Stomach (tissue), 9 donors: ENCODE measurements around the gene ACKR3. TPM values are rescaled to one million over a fixed set of nuclear protein-coding genes. Genes with fewer than 3 reads are reported as not detected.

Source experiments
- DNase-seq, 2 donors: peaks; one replicate each; pipeline versions ENCODE4 v3.0.0 to v3.0.0-alpha.2; 2013 to 2019
- H3K27ac ChIP-seq, 5 donors: fragments of 200-600 bp in 4 of 5; sonication (generic) in 4 of 5; one replicate each; pipeline ENCODE4 v1.5.1; 2013 to 2019; ENCODE audit warnings: mild to moderate bottlenecking in 1 of 5, moderate library complexity in 1 of 5
- H3K27me3 ChIP-seq, 3 donors: fragments of 200-600 bp; sonication (generic); one replicate each; pipeline ENCODE4 v1.5.1; 2017 to 2019; ENCODE audit warnings: mixed run types in 1 of 3
- H3K36me3 ChIP-seq, 4 donors: fragments of 200-600 bp; sonication (generic); 1 replicate in 3 of 4; 2 replicates in 1 of 4; pipeline ENCODE4 v1.5.1; 2016 to 2019
- H3K4me1 ChIP-seq, 4 donors: fragments of 200-600 bp; sonication (generic); one replicate each; pipeline ENCODE4 v1.5.1; 2016 to 2019
- H3K4me3 ChIP-seq, 4 donors: fragments of 200-600 bp; sonication (generic) in 3 of 4; one replicate each; pipeline ENCODE4 v1.5.1; 2016 to 2019; ENCODE audit warnings: mild to moderate bottlenecking in 1 of 4
- H3K9me3 ChIP-seq, 4 donors: fragments of 200-600 bp; sonication (generic); one replicate each; pipeline ENCODE4 v1.5.1; 2016 to 2019
- EP300 ChIP-seq: sonication (generic); formaldehyde crosslinking; IDR thresholded peaks from one replicate; pipeline ENCODE4 v1.6.1; 2017; ENCODE audit warnings: antibody characterized with exemption
- POLR2A ChIP-seq, 4 donors: fragments of 450-650 bp; IDR thresholded peaks; one replicate each; pipeline ENCODE4 v1.6.1; 2016; ENCODE audit warnings: antibody characterized with exemption in 4 of 4, control low read depth in 2 of 4, mild to moderate bottlenecking in 1 of 4, moderate library complexity in 1 of 4
- POLR2AphosphoS5 ChIP-seq, 3 donors: sonication (generic); formaldehyde crosslinking; IDR thresholded peaks; one replicate each; pipeline ENCODE4 v1.6.1; 2016; ENCODE audit warnings: antibody characterized with exemption in 3 of 3
- WGBS, 5 donors: extraction: QIAGEN DNeasy Blood & Tissue Kit in 3 of 5; methylation state at CpG; one replicate each; pipeline versions ENCODE4 v1.1.5 to v1.1.7; 2013 to 2018; 5-methylcytosine and 5-hydroxymethylcytosine counted together
- intact Hi-C: fragments of 100-400 bp; cut with DNase I; formaldehyde crosslinking; loops from one replicate; pipeline ENCODE4 v1.15.1; 2023; ENCODE audit warnings: low total_unique reads
- polyA plus RNA-seq, 3 donors: library from polyadenylated mRNA; stranded (reverse); fragments of 200-250 nt; gene quantifications; one replicate each; pipeline ENCODE4 v1.2.3, GENCODE V29; 2013
- total RNA-seq, 5 donors: library from RNA; depleted of rRNA; stranded (reverse); fragments of >200 nt; gene quantifications; one replicate each; pipeline versions ENCODE4 v1.1.0 to v1.2.3, GENCODE V29; 2014 to 2016
- TF ChIP-seq, protein P1 (sequence below), 7 experiments: fragments of 450-650 bp in 4 of 7; fragments of 200-600 bp in 3 of 7; sonication (generic) in 3 of 7; IDR thresholded peaks; one replicate each; pipeline ENCODE4 v1.5.1; 2016 to 2019; ENCODE audit warnings: antibody characterized with exemption in 7 of 7, control low read depth in 2 of 7, mild to moderate bottlenecking in 1 of 7
- donor health status: healthy with polysubstance abuse.
- donor health status: Bipolar disorder and iron deficiency.
- donor health status: healthy.

ACKR3 gene
- total and polyA plus RNA-seq, 8 donors, result 5.0 to 35.0 (median 10.4) TPM

- Histone ChIP-seq H3K9me3 (no peaks in the 10 kb centered on the region), H3K4me3 (no peak overlapping the region), H3K4me1 (no peaks in the 10 kb centered on the region), H3K27me3 (no peaks in the 10 kb centered on the region), H3K36me3 (no peaks in the 10 kb centered on the region), H3K27ac (peak overlapping the region in 3 of 5 donors; percentile 32 to 55 (median 48))
- peak in 1 of 2 donors; percentile 58 for DNase-seq
- intact Hi-C loops, result no loop called here
- 54 to 69% (median 65%) methylated on average over 13 of the region's 13 CpGs for WGBS, 5 donors
- TF ChIP-seq, protein P1, sequence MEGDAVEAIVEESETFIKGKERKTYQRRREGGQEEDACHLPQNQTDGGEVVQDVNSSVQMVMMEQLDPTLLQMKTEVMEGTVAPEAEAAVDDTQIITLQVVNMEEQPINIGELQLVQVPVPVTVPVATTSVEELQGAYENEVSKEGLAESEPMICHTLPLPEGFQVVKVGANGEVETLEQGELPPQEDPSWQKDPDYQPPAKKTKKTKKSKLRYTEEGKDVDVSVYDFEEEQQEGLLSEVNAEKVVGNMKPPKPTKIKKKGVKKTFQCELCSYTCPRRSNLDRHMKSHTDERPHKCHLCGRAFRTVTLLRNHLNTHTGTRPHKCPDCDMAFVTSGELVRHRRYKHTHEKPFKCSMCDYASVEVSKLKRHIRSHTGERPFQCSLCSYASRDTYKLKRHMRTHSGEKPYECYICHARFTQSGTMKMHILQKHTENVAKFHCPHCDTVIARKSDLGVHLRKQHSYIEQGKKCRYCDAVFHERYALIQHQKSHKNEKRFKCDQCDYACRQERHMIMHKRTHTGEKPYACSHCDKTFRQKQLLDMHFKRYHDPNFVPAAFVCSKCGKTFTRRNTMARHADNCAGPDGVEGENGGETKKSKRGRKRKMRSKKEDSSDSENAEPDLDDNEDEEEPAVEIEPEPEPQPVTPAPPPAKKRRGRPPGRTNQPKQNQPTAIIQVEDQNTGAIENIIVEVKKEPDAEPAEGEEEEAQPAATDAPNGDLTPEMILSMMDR (IDR thresholded peaks at IDR 0.05), result no peak
- TF ChIP-seq POLR2AphosphoS5 (IDR thresholded peaks at IDR 0.05), result no peak
- TF ChIP-seq POLR2A (IDR thresholded peaks at IDR 0.05), result no peak
- no peak for TF ChIP-seq EP300
These were observed 23.7 kb upstream of the ACKR3 start for GRCh38 chr2:236545814-236546480.

- no peak for TF ChIP-seq POLR2AphosphoS5 (IDR thresholded peaks at IDR 0.05)
- TF ChIP-seq, protein P1 (IDR thresholded peaks at IDR 0.05), result no peak
- TF ChIP-seq EP300, result no peak
- TF ChIP-seq POLR2A (IDR thresholded peaks at IDR 0.05), result no peak
- intact Hi-C loops, result no loop called here
- Histone ChIP-seq H3K27ac (peak overlapping the region in 3 of 5 donors; percentile 32 to 55 (median 48)), H3K4me3 (no peak overlapping the region), H3K36me3 (no peaks in the 10 kb centered on the region), H3K9me3 (no peaks in the 10 kb centered on the region), H3K27me3 (no peaks in the 10 kb centered on the region), H3K4me1 (no peaks in the 10 kb centered on the region)
- WGBS, 5 donors, result 72 to 88% (median 81%) methylated on average over 6 to 7 of the region's 7 CpGs
- peak in 1 of 2 donors; percentile 31 for DNase-seq
These were observed 23.0 kb upstream of the ACKR3 start for GRCh38 chr2:236546561-236547002.

DNA sequence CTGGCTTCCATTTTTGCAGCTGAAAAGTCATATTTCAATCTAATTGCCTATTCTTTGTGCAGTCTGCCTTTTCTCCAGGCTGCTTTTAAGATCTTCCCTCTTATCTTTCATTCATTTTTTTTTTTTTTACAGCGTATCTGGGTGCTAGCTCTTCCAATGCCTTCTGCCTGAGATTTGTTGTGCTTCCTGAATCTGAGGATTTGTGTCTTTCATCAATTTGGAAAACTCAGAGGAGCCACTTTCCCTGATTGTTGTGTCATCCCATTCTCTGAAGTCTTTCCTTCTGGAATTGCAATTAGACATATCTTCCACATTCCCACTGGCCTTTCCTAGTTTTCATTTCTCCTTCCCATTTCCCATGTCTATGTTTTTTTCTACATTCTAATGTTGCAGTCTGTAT, 21.9 kb upstream of the ACKR3 start:
- Histone ChIP-seq H3K36me3 (no peaks in the 10 kb centered on the region), H3K4me3 (no peak overlapping the region), H3K27ac (no peak overlapping the region), H3K27me3 (no peaks in the 10 kb centered on the region), H3K9me3 (no peaks in the 10 kb centered on the region), H3K4me1 (no peaks in the 10 kb centered on the region)
- intact Hi-C loops, result no loop called here
- WGBS, 5 donors, result 91 to 100% (median 96%) methylated on average over 1 of the region's 1 CpG
- no peak for DNase-seq
- no peak for TF ChIP-seq POLR2A (IDR thresholded peaks at IDR 0.05)
- TF ChIP-seq POLR2AphosphoS5 (IDR thresholded peaks at IDR 0.05), result no peak
- TF ChIP-seq, protein P1 (IDR thresholded peaks at IDR 0.05), result no peak
- TF ChIP-seq EP300, result no peak

DNA sequence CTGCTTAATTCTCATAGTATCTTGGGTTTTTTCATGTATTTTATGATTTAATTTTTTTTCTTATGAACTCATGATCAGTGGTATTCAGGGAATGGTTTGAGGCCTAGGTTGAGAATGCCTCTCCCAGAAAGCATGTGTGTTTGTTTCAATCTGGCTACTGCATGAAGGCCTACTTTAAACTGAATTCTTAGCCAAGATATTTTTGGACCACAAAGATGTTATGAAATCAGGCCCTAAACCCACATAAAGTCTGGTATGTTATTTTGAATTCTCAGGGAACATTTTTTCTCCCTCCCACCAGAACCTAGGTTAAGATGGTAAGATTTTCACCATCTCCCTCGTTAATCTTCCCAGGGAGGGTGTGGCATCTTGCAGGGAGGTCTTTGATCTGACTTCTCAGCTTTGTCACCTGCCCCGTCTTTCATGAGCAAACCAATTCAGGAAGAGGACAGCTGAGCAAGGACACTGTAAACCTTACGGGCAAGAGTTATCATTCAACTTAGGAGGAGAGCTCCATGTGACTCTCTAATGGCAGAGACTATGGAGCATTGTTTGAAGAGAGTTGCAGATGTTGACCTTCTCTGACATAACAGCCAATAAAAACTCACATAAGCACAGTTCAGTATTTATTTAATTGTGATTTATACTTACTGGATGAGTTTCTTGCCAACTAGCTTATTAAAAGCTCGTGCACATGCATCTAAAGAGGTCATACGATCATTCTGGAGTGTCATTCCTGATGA, 21.3 kb upstream of the ACKR3 start:
- Histone ChIP-seq H3K4me1 (no peaks in the 10 kb centered on the region), H3K9me3 (no peaks in the 10 kb centered on the region), H3K4me3 (no peak overlapping the region), H3K27ac (peak overlapping the region in 1 of 5 donors; percentile 9), H3K27me3 (no peaks in the 10 kb centered on the region), H3K36me3 (no peaks in the 10 kb centered on the region)
- TF ChIP-seq POLR2AphosphoS5 (IDR thresholded peaks at IDR 0.05), result no peak
- TF ChIP-seq, protein P1 (IDR thresholded peaks at IDR 0.05), result no peak
- no peak for TF ChIP-seq POLR2A (IDR thresholded peaks at IDR 0.05)
- TF ChIP-seq EP300, result no peak
- DNase-seq, result no peak
- intact Hi-C loops, result no loop called here
- 64 to 86% (median 75%) methylated on average over 5 of the region's 5 CpGs for WGBS, 5 donors
